GM12878 (cell line): ENCODE data around the gene MBNL3. TPM values are rescaled to one million over a fixed set of nuclear protein-coding genes. Genes with fewer than 3 reads are reported as not detected.

ENCODE experiments used
- ATAC-seq: fragments of 200-7000 bp; cut with Tn5 transposase; 3 replicates; pipeline ENCODE4 v1.9.1; 2020; ENCODE audit warnings: mild to moderate bottlenecking, moderate library complexity
- BruUV-seq: library from RNA; stranded (reverse); fragments of 400-500 nt; replicated peaks from 2 replicates; lab custom pipeline; 2021; lab: Mats Ljungman, UMichigan
- CTCF ChIA-PET: fragments of 300-600 bp; sonication (Branson Sonifier 250); formaldehyde crosslinking; extraction: SDS; loops from one replicate; lab custom pipeline; 2021; ENCODE audit warnings: inconsistent platforms; lab: Yijun Ruan, JAX
- POLR2A ChIA-PET: fragments of 350-600 bp; formaldehyde crosslinking; extraction: SDS; loops from one replicate; lab custom pipeline; 2021; ENCODE audit warnings: inconsistent platforms; lab: Charles Lee
- RAD21 ChIA-PET: fragments of 300-600 bp; sonication (Branson Sonifier 250); formaldehyde crosslinking; loops from one replicate; lab custom pipeline; 2023; ENCODE audit warnings: antibody characterized with exemption; ENCODE audit not compliant: unreplicated experiment; lab: Charles Lee
- SMC1A ChIA-PET: fragments of 300-600 bp; sonication (Branson Sonifier 250); formaldehyde crosslinking; loops from one replicate; lab custom pipeline; 2023; ENCODE audit not compliant: unreplicated experiment, uncharacterized antibody; lab: Charles Lee
- DNase-seq: peaks from one replicate; pipeline ENCODE4 v3.0.0-alpha.2; 2011; ENCODE audit warnings: low read depth, low spot score
- FAIRE-seq: peaks from 3 replicates; lab custom pipeline; 2011; peaks lifted over from hg19 to GRCh38; lab: Jason Lieb, UNC
- H2AFZ ChIP-seq: 2 replicates; pipeline ENCODE4 v1.6.0; 2011; ENCODE audit warnings: low read depth, low read length, control low read depth; ENCODE audit not compliant: control insufficient read depth
- H3K27ac ChIP-seq: 2 replicates; pipeline ENCODE4 v1.5.1; 2011; ENCODE audit warnings: control low read depth; ENCODE audit not compliant: control insufficient read depth, insufficient read depth
- H3K27me3 ChIP-seq, 2 experiments: replicated peaks in 1 of 2; 2 replicates each; pipeline versions ENCODE4 v1.6.0 to v1.6.1; 2011; ENCODE audit warnings: low read length in 1 of 2; ENCODE audit not compliant: control insufficient read depth in 2 of 2, insufficient read depth in 2 of 2
- H3K36me3 ChIP-seq, 2 experiments: 2 replicates each; pipeline ENCODE4 v1.5.1; 2011; ENCODE audit warnings: low read length in 1 of 2; ENCODE audit not compliant: control insufficient read depth in 2 of 2, insufficient read depth in 2 of 2
- H3K4me1 ChIP-seq: 2 replicates; pipeline ENCODE4 v1.6.1; 2011; ENCODE audit warnings: mild to moderate bottlenecking, low read length, moderate library complexity, mixed read lengths; ENCODE audit not compliant: control insufficient read depth, insufficient read depth
- H3K4me2 ChIP-seq: 2 replicates; pipeline ENCODE4 v1.6.0; 2011; ENCODE audit warnings: control low read depth; ENCODE audit not compliant: control insufficient read depth, insufficient read depth
- H3K4me3 ChIP-seq: fragments of 200-600 bp; sonication (generic); 2 replicates; pipeline ENCODE4 v1.5.1; 2016
- H3K79me2 ChIP-seq: 2 replicates; pipeline ENCODE4 v1.6.0; 2011; ENCODE audit warnings: low read length; ENCODE audit not compliant: control insufficient read depth, insufficient read depth
- H3K9ac ChIP-seq: 2 replicates; pipeline ENCODE4 v1.8.0; 2011; ENCODE audit warnings: low read length, control low read depth, mixed read lengths; ENCODE audit not compliant: control insufficient read depth, insufficient read depth
- H3K9me3 ChIP-seq: replicated peaks from 3 replicates; pipeline ENCODE4 v1.5.1; 2011; ENCODE audit warnings: mild to moderate bottlenecking, low read length; ENCODE audit not compliant: control insufficient read depth, insufficient read depth
- H4K20me1 ChIP-seq: 2 replicates; pipeline ENCODE4 v1.6.0; 2011; ENCODE audit not compliant: control insufficient read depth, insufficient read depth
- BCLAF1 ChIP-seq: fragments of 450-650 bp; IDR thresholded peaks from 2 replicates; pipeline ENCODE4 v1.6.1; 2017; ENCODE audit warnings: antibody characterized with exemption, mild to moderate bottlenecking, moderate library complexity
- CHD1 ChIP-seq: IDR thresholded peaks from 2 replicates; pipeline ENCODE4 v1.6.1; 2012; ENCODE audit warnings: low read depth, low read length, improper control_type of control experiment
- ETV6 ChIP-seq, 2 experiments: fragments of 450-650 bp in 1 of 2; IDR thresholded peaks in 1 of 2; conservative IDR thresholded peaks in 1 of 2; 2 replicates each; pipeline ENCODE4 v1.6.1; 2014; ENCODE audit warnings: antibody characterized with exemption in 1 of 2, borderline replicate concordance in 1 of 2, low read depth in 1 of 2, mild to moderate bottlenecking in 1 of 2, moderate library complexity in 1 of 2
- KDM1A ChIP-seq: fragments of 200-600 bp; sonication (generic); IDR thresholded peaks from 2 replicates; pipeline ENCODE4 v1.6.1; 2016; ENCODE audit warnings: borderline replicate concordance
- MYC ChIP-seq: IDR thresholded peaks from 2 replicates; pipeline ENCODE4 v1.6.1; 2011; ENCODE audit warnings: mild to moderate bottlenecking, low read length, moderate library complexity, inconsistent platforms; ENCODE audit not compliant: insufficient read depth, insufficient replicate concordance, insufficient read length, severe bottlenecking
- SREBF2 ChIP-seq: IDR thresholded peaks from 2 replicates; pipeline ENCODE4 v1.6.1; 2012; ENCODE audit warnings: mild to moderate bottlenecking, low read length
- WGBS: methylation state at CpG from one replicate; pipeline ENCODE4 v1.1.6; 2016; ENCODE audit warnings: low lambda C conversion rate; ENCODE audit not compliant: insufficient replicate concordance, insufficient coverage; ENCODE audit errors: missing lambda C conversion rate; 5-methylcytosine and 5-hydroxymethylcytosine counted together
- in situ Hi-C: fragments of 300-500 bp; cut with MboI; formaldehyde crosslinking; loops from 9 replicates; pipeline ENCODE4 v1.14.3; 2018; ENCODE audit warnings: mixed read lengths
- intact Hi-C: fragments of 100-400 bp; cut with micrococcal nuclease; formaldehyde crosslinking; loops from one replicate; pipeline ENCODE4 v1.14.2; 2022; ENCODE audit not compliant: unreplicated experiment
- polyA plus RNA-seq, 11 experiments: library from polyadenylated mRNA; depleted of rRNA in 4 of 11; unstranded in 6 of 11; stranded (reverse) in 5 of 11; fragments of >200 nt; fragmentation: Nextera tagmentation in 4 of 11; fragmentation: Illumina TruSeq in 1 of 11; extraction: Ambion mirVana in 4 of 11; extraction: Trizol in 1 of 11; gene quantifications; 1 replicate in 1 of 11; 2 replicates in 10 of 11; pipeline versions ENCODE4 v1.2.1 to v1.2.3, GENCODE V29; 2011 to 2016; ENCODE audit warnings: inconsistent platforms in 2 of 11, missing spikeins in 2 of 11, low read depth in 1 of 11
- total RNA-seq, 4 experiments: library from RNA; depleted of rRNA in 3 of 4; stranded (reverse); fragments of >200 nt in 3 of 4; fragmentation: Illumina TruSeq in 1 of 4; extraction: Trizol in 1 of 4; gene quantifications; 2 replicates each; pipeline versions ENCODE4 v1.2.1 to v1.2.3, GENCODE V29; 2013 to 2021

The MBNL3 gene
- total and polyA plus RNA-seq, 10 of the 15 experiments (the other 5 are each of a cell fraction or from before 2014, with no cell fraction given), result 3.4 to 33.1 (median 12.6) TPM

- Histone ChIP-seq H3K4me3 (no peak overlapping the region), H3K27me3 (no peaks in the 10 kb centered on the region; a peak in 1 of 4 replicates), H3K9ac (no peak overlapping the region), H4K20me1 (no peaks in the 10 kb centered on the region), H3K9me3 (no peaks in the 10 kb centered on the region), H3K79me2 (no peaks in the 10 kb centered on the region), H3K36me3 (no peaks in the 10 kb centered on the region), H3K27ac (no peak overlapping the region), H3K4me1 (no peaks in the 10 kb centered on the region), H2AFZ (no peak overlapping the region)
- DNase-seq (no peak), FAIRE-seq (no peak), ATAC-seq (no peak)
- ChIA-PET RAD21 (no interaction called here), CTCF (no interaction called here)
- in situ Hi-C loops, result no loop called here
- TF ChIP-seq KDM1A (no peak), ETV6 (conservative IDR thresholded peaks at IDR 0.05 in 1 of 2, IDR thresholded peaks at IDR 0.05 in 1 of 2; ENCODE audit: borderline replicate concordance in 1 of 2, low read depth in 1 of 2) (no peak), BCLAF1 (no peak), CHD1 (no peak), SREBF2 (no peak), MYC (no peak)
- TF ChIP-seq, all 136 proteins: peak for 0
- ChIA-PET SMC1A (no interaction called here), POLR2A (no interaction called here)
- WGBS, result 0% methylated on average over 1 of the region's 1 CpG
- no TSS peak for BruUV-seq
- no peak overlapping the region for H3K4me2 ChIP-seq
- intact Hi-C loops, result no loop called here
These were observed 29.6 kb upstream of the MBNL3 start for GRCh38 chrX:132518401-132518800.
